ENCODE results near the gene NOP16. TPM values are rescaled to one million over a fixed set of nuclear protein-coding genes. Genes with fewer than 3 reads are reported as not detected.

Gene NOP16
- polyA plus RNA-seq (ENCODE audit: insufficient read length in 10 of 10) = 10 to 100 TPM; 21.6 to 34.0 (median 28.2) TPM
- long read RNA-seq, donor 1, transcript NOP16-207 (5 exons, 1,258 nt) = major isoform, 13 of 16 reads
- long read RNA-seq, donor 1, partial matches to known transcripts = 0 of 16 reads
- long read RNA-seq, donor 1, other reads (novel, unspliced or antisense) = 0 of 16 reads
- long read RNA-seq, donor 2, transcript NOP16-207 (5 exons, 1,258 nt) = major isoform, 11 of 15 reads
- long read RNA-seq, donor 2, partial matches to known transcripts = 0 of 15 reads
- long read RNA-seq, donor 2, other reads (novel, unspliced or antisense) = 0 of 15 reads
- long read RNA-seq, donor 3 = 0 reads
- long read RNA-seq, donor 4, transcript NOP16-207 (5 exons, 1,258 nt) = major isoform, 13 of 16 reads
- long read RNA-seq, donor 4, partial matches to known transcripts = 0 of 16 reads
- long read RNA-seq, donor 4, other reads (novel, unspliced or antisense) = 0 of 16 reads
- long read RNA-seq, donor 5, transcript NOP16-211 (5 exons, 954 nt) = minor isoform, 5 of 22 reads
- long read RNA-seq, donor 5, transcript NOP16-207 (5 exons, 1,258 nt) = major isoform, 16 of 22 reads
- long read RNA-seq, donor 5, partial matches to known transcripts = 0 of 22 reads
- long read RNA-seq, donor 5, other reads (novel, unspliced or antisense) = 0 of 22 reads
- long read RNA-seq, donor 6, transcript NOP16-207 (5 exons, 1,258 nt) = major isoform, 15 of 21 reads
- long read RNA-seq, donor 6, partial matches to known transcripts = 0 of 21 reads
- long read RNA-seq, donor 6, other reads (novel, unspliced or antisense) = 0 of 21 reads
- long read RNA-seq, donor 7, transcript NOP16-207 (5 exons, 1,258 nt) = major isoform, 8 of 10 reads
- long read RNA-seq, donor 7, partial matches to known transcripts = 0 of 10 reads
- long read RNA-seq, donor 7, other reads (novel, unspliced or antisense) = 0 of 10 reads
- long read RNA-seq, donor 8, transcript NOP16-207 (5 exons, 1,258 nt) = major isoform, 13 of 19 reads
- long read RNA-seq, donor 8, partial matches to known transcripts = 0 of 19 reads
- long read RNA-seq, donor 8, other reads (novel, unspliced or antisense) = 0 of 19 reads
- long read RNA-seq, donor 9, partial matches to known transcripts = 78 of 80 reads
- long read RNA-seq, donor 9, other reads (novel, unspliced or antisense) = 0 of 80 reads

GRCh38 chr5:176388444-176389134 lies at the start of gene NOP16, which contains the start of gene HIGD2A:
TSS of gene NOP16 (minus strand) at chr5:176388598. CDS start at chr5:176388539, 59 bp downstream.
TSS of gene HIGD2A (plus strand) at chr5:176388751. CDS start at chr5:176388820, 69 bp downstream.
- peak; percentile 98 to 99 (median 99) for DNase-seq

GRCh38 chr5:176436656-176437055 lies 48.3 kb upstream of the NOP16 start:
- DNase-seq = peak in 1 of 3 donors; percentile 13

GRCh38 chr5:176432707-176433106 lies 44.3 kb upstream of the NOP16 start:
- no peak for DNase-seq

- DNase-seq = no peak
Observed at GRCh38 chr5:176429972-176430371, 41.6 kb upstream of the NOP16 start.

GRCh38 chr5:176427971-176428370 lies 39.6 kb upstream of the NOP16 start:
- no peak for DNase-seq

GRCh38 chr5:176426876-176427275 lies 38.5 kb upstream of the NOP16 start:
- DNase-seq = no peak

- DNase-seq = no peak
Observed at GRCh38 chr5:176425791-176426190, 37.4 kb upstream of the NOP16 start.

GRCh38 chr5:176425138-176425537 lies 36.7 kb upstream of the NOP16 start:
- no peak for DNase-seq

- DNase-seq = no peak
Observed at GRCh38 chr5:176424181-176424580, 35.8 kb upstream of the NOP16 start.

- DNase-seq = no peak
Observed at GRCh38 chr5:176420972-176421544, 32.7 kb upstream of the NOP16 start.

GRCh38 chr5:176420086-176420485 lies 31.7 kb upstream of the NOP16 start:
- no peak for DNase-seq

- DNase-seq = no peak
Observed at GRCh38 chr5:176418251-176418650, 29.9 kb upstream of the NOP16 start.

- DNase-seq = no peak
Observed at GRCh38 chr5:176416965-176417364, 28.6 kb upstream of the NOP16 start.

GRCh38 chr5:176415952-176416924 lies 27.8 kb upstream of the NOP16 start, which contains the start of gene CLTB:
TSS of gene CLTB (minus strand) at chr5:176416539. CDS start at chr5:176416363, 176 bp downstream.
- peak; percentile 86 to 97 (median 96) for DNase-seq

GRCh38 chr5:176415240-176415951 lies 27.0 kb upstream of the NOP16 start:
- peak in 1 of 3 donors; percentile 38 for DNase-seq

GRCh38 chr5:176414704-176415103 lies 26.3 kb upstream of the NOP16 start:
- DNase-seq = no peak

GRCh38 chr5:176413709-176414191 lies 25.4 kb upstream of the NOP16 start:
- no peak for DNase-seq

- DNase-seq = no peak
Observed at GRCh38 chr5:176413255-176413565, 24.8 kb upstream of the NOP16 start.

All from muscle of back (tissue), 13 donors.